Right lobe of liver (tissue), 6 donors: ENCODE data around the gene C9orf57. TPM values are rescaled to one million over a fixed set of nuclear protein-coding genes. Genes with fewer than 3 reads are reported as not detected.

ENCODE experiments used
- ATAC-seq, 4 donors: fragments of 200-7000 bp; cut with Tn5 transposase; one replicate each; pipeline ENCODE4 v1.9.1; 2020; ENCODE audit warnings: mild to moderate bottlenecking in 4 of 4, moderate library complexity in 4 of 4
- DNase-seq, 3 donors: peaks; one replicate each; pipeline ENCODE4 v3.0.0-alpha.2; 2020
- H3K27ac ChIP-seq, 3 donors: fragments of 200-600 bp; one replicate each; pipeline ENCODE4 v1.8.0; 2022
- H3K27me3 ChIP-seq, 2 donors: fragments of 200-600 bp; one replicate each; pipeline ENCODE4 v1.8.0; 2022
- H3K36me3 ChIP-seq, 4 donors: fragments of 200-600 bp; sonication (generic) in 1 of 4; one replicate each; pipeline versions ENCODE4 v1.5.1 to v1.8.0; 2017 to 2022; ENCODE audit warnings: control low read depth in 1 of 4
- H3K4me1 ChIP-seq, 4 donors: fragments of 200-600 bp; sonication (generic) in 1 of 4; one replicate each; pipeline versions ENCODE4 v1.5.1 to v1.8.0; 2017 to 2022; ENCODE audit warnings: control low read depth in 1 of 4
- H3K4me3 ChIP-seq, 3 donors: fragments of 200-600 bp; one replicate each; pipeline ENCODE4 v1.8.0; 2022
- H3K9me3 ChIP-seq, 4 donors: fragments of 200-600 bp; sonication (generic) in 1 of 4; one replicate each; pipeline versions ENCODE4 v1.5.1 to v1.8.0; 2017 to 2022; ENCODE audit warnings: control low read depth in 1 of 4
- CTCF ChIP-seq, 4 donors: fragments of 200-600 bp in 3 of 4; fragments of 450-650 bp in 1 of 4; IDR thresholded peaks; one replicate each; pipeline versions ENCODE4 v1.5.1 to v1.8.0; 2016 to 2022; ENCODE audit warnings: antibody characterized with exemption in 4 of 4, mild to moderate bottlenecking in 2 of 4
- POLR2A ChIP-seq: fragments of 450-650 bp; IDR thresholded peaks from one replicate; pipeline ENCODE4 v1.6.1; 2017; ENCODE audit warnings: antibody characterized with exemption, mild to moderate bottlenecking
- WGBS: methylation state at CpG from one replicate; pipeline ENCODE4 v1.1.6; 2018; ENCODE audit warnings: low coverage, low lambda C conversion rate; ENCODE audit not compliant: insufficient coverage; ENCODE audit errors: missing lambda C conversion rate; 5-methylcytosine and 5-hydroxymethylcytosine counted together
- intact Hi-C, 2 donors: fragments of 100-400 bp; cut with DNase I; formaldehyde crosslinking; loops; one replicate each; pipeline versions ENCODE4 v1.11.2 to v1.14.1; 2022
- total RNA-seq, 6 experiments: library from RNA; depleted of rRNA in 2 of 6; stranded (reverse); fragments of >200 nt in 2 of 6; fragmentation: NEBNext Ultra II Directional in 3 of 6; extraction: Animal tissue kit (Norgen Biotek cat#: 25700) in 3 of 6; gene quantifications; one replicate each; pipeline versions ENCODE4 v1.1.0 to v1.2.4, GENCODE V29; 2016 to 2023
- donor health status: DM: no; HTN: yes; CAD: no.
- donor health status: DM: no; HTN: no; CAD: no.
- donor health status: DM: no; HTN: no; CAD: no.
- donor health status: DM: no; HTN: yes; CAD: no.
- donor health status: DM: no; HTN: yes; CAD: no.

Gene C9orf57
- total RNA-seq, 6 experiments from 2014 or later, result not detected

- no peaks in the 10 kb centered on the region for H3K27me3 ChIP-seq
- TF ChIP-seq CTCF (IDR thresholded peaks at IDR 0.05), result no peak
- peak; percentile 61 to 77 (median 68) for ATAC-seq
- intact Hi-C loops, result no loop called here
- peak overlapping the region; percentile 83 to 99 (median 95) for H3K27ac ChIP-seq
- peaks cover 0 to 38% (median 19%) of the 10 kb centered on the region in 4 donors for H3K4me1 ChIP-seq
- no peaks in the 10 kb centered on the region for H3K36me3 ChIP-seq
- peak; percentile 87 to 94 (median 89) for DNase-seq
- H3K9me3 ChIP-seq, result no peaks in the 10 kb centered on the region
- WGBS, result 10% methylated on average over 7 of the region's 7 CpGs
- H3K4me3 ChIP-seq, result peak overlapping the region; percentile 21 to 28 (median 27)
Observed at GRCh38 chr9:72041775-72042194, 18.6 kb downstream of the C9orf57 start.

- Histone ChIP-seq H3K36me3 (no peaks in the 10 kb centered on the region), H3K9me3 (no peaks in the 10 kb centered on the region), H3K27me3 (no peaks in the 10 kb centered on the region), H3K27ac (peak overlapping the region; percentile 83 to 99 (median 95)), H3K4me3 (no peak overlapping the region), H3K4me1 (peaks cover 0 to 38% (median 19%) of the 10 kb centered on the region in 4 donors)
- DNase-seq (no peak), ATAC-seq (peak in 1 of 4 donors; percentile 6)
- WGBS, result 64% methylated on average over 3 of the region's 3 CpGs
- intact Hi-C loops, result no loop called here
- TF ChIP-seq CTCF (IDR thresholded peaks at IDR 0.05) (no peak), POLR2A (no peak)
Observed at GRCh38 chr9:72041369-72041768, 19.0 kb downstream of the C9orf57 start.

GRCh38 chr9:72039532-72039931 is 20.9 kb downstream of the C9orf57 start:
- peaks cover 0 to 31% (median 17%) of the 10 kb centered on the region in 4 donors for H3K4me1 ChIP-seq
- TF ChIP-seq CTCF (IDR thresholded peaks at IDR 0.05) (no peak), POLR2A (no peak)
- no peak overlapping the region for H3K27ac ChIP-seq
- no peaks in the 10 kb centered on the region for H3K36me3 ChIP-seq
- H3K4me3 ChIP-seq, result no peak overlapping the region
- WGBS, result 70% methylated on average over 7 of the region's 8 CpGs
- no peaks in the 10 kb centered on the region for H3K9me3 ChIP-seq
- H3K27me3 ChIP-seq, result no peaks in the 10 kb centered on the region
- ATAC-seq (no peak), DNase-seq (no peak)
- intact Hi-C loops, result loop anchor here in 1 of 2 donors (5.0 kb wide), 1 partner anchor 233 kb away; no protein-coding TSS in a partner anchor

- intact Hi-C loops, result loop anchor here in 1 of 2 donors (5.0 kb wide), 1 partner anchor 233 kb away; no protein-coding TSS in a partner anchor
- H3K4me1 ChIP-seq, result peaks cover 0 to 25% (median 14%) of the 10 kb centered on the region in 4 donors
- ATAC-seq (peak; percentile 64 to 82 (median 68)), DNase-seq (peak; percentile 70 to 83 (median 71))
- no peaks in the 10 kb centered on the region for H3K9me3 ChIP-seq
- H3K4me3 ChIP-seq, result no peak overlapping the region
- no peaks in the 10 kb centered on the region for H3K27me3 ChIP-seq
- H3K36me3 ChIP-seq, result no peaks in the 10 kb centered on the region
- H3K27ac ChIP-seq, result no peak overlapping the region
- 12% methylated on average over 13 of the region's 13 CpGs for WGBS
- TF ChIP-seq POLR2A (no peak), CTCF (IDR thresholded peaks at IDR 0.05) (peak; percentile 94 to 98 (median 94))
Observed at GRCh38 chr9:72038890-72039410, 21.5 kb downstream of the C9orf57 start.
